ENCODE results near the gene DNAJB11. TPM values are rescaled to one million over a fixed set of nuclear protein-coding genes. Genes with fewer than 3 reads are reported as not detected.
A peak's percentile ranks its signal among the peaks of the same experiment; 100 is the strongest.

The DNAJB11 gene
- total RNA-seq, 4 donors from 2014 or later = 30.3 to 35.9 (median 30.9) TPM

- DNase-seq (ENCODE audit: low spot score in 2 of 2) = no peak
- Histone ChIP-seq H3K36me3 (no peaks in the 10 kb centered on the region), H3K9me3 (no peaks in the 10 kb centered on the region), H3K4me1 (peaks cover 20% of the 10 kb centered on the region), H3K4me3 (no peak overlapping the region), H3K27ac (no peak overlapping the region), H3K27me3 (peaks cover 26% of the 10 kb centered on the region)
- TF ChIP-seq POLR2A (IDR thresholded peaks at IDR 0.05) (no peak), POLR2AphosphoS5 (IDR thresholded peaks at IDR 0.05) (no peak), EP300 (IDR thresholded peaks at IDR 0.05) (no peak), CTCF (IDR thresholded peaks at IDR 0.05) (no peak)
- WGBS = 76% methylated on average over 8 of the region's 8 CpGs
Measured at GRCh38 chr3:186616299-186616617, 45.7 kb downstream of the DNAJB11 start.

- peaks cover 26% of the 10 kb centered on the region for H3K27me3 ChIP-seq
- peak; percentile 86 to 92 for DNase-seq (ENCODE audit: low spot score in 2 of 2)
- no peaks in the 10 kb centered on the region for H3K36me3 ChIP-seq
- H3K27ac ChIP-seq = peak overlapping the region; percentile 57
- no peak for TF ChIP-seq POLR2A (IDR thresholded peaks at IDR 0.05)
- peak; percentile 80 to 86 for TF ChIP-seq CTCF (IDR thresholded peaks at IDR 0.05)
- no peak for TF ChIP-seq POLR2AphosphoS5 (IDR thresholded peaks at IDR 0.05)
- no peak for TF ChIP-seq EP300 (IDR thresholded peaks at IDR 0.05)
- H3K4me3 ChIP-seq = peak overlapping the region; percentile 33
- H3K4me1 ChIP-seq = peaks cover 20% of the 10 kb centered on the region
- no peaks in the 10 kb centered on the region for H3K9me3 ChIP-seq
- WGBS = 8% methylated on average over 27 of the region's 31 CpGs
Measured at GRCh38 chr3:186617036-186617946, 46.8 kb downstream of the DNAJB11 start.

- Histone ChIP-seq H3K27me3 (peaks cover 26% of the 10 kb centered on the region), H3K36me3 (no peaks in the 10 kb centered on the region), H3K4me1 (peaks cover 20% of the 10 kb centered on the region), H3K4me3 (no peak overlapping the region), H3K9me3 (no peaks in the 10 kb centered on the region), H3K27ac (no peak overlapping the region)
- WGBS = 78% methylated on average over 8 of the region's 8 CpGs
- DNase-seq (ENCODE audit: low spot score in 2 of 2) = no peak
- TF ChIP-seq CTCF (IDR thresholded peaks at IDR 0.05) = no peak
- TF ChIP-seq EP300 (IDR thresholded peaks at IDR 0.05) = no peak
- TF ChIP-seq POLR2A (IDR thresholded peaks at IDR 0.05) = no peak
- no peak for TF ChIP-seq POLR2AphosphoS5 (IDR thresholded peaks at IDR 0.05)
Measured at GRCh38 chr3:186618318-186618938, 47.9 kb downstream of the DNAJB11 start.

- Histone ChIP-seq H3K9me3 (no peaks in the 10 kb centered on the region), H3K4me1 (peaks cover 20% of the 10 kb centered on the region), H3K27me3 (peaks cover 20% of the 10 kb centered on the region), H3K36me3 (no peaks in the 10 kb centered on the region), H3K4me3 (no peak overlapping the region), H3K27ac (no peak overlapping the region)
- WGBS = 87% methylated on average over 5 of the region's 5 CpGs
- peak in 1 of 2 donors; percentile 0 for DNase-seq (ENCODE audit: low spot score in 2 of 2)
- no peak for TF ChIP-seq POLR2AphosphoS5 (IDR thresholded peaks at IDR 0.05)
- no peak for TF ChIP-seq POLR2A (IDR thresholded peaks at IDR 0.05)
- TF ChIP-seq CTCF (IDR thresholded peaks at IDR 0.05) = no peak
- TF ChIP-seq EP300 (IDR thresholded peaks at IDR 0.05) = no peak
Measured at GRCh38 chr3:186619787-186620212, 49.3 kb downstream of the DNAJB11 start.
